ENCODE results near the gene MFRP.
"Not testable (repeated sequence)": the region's sequence is repeated elsewhere in the genome, so short reads cannot be mapped to it uniquely, and the experiment has no call there.

MFRP gene

GRCh38 chr11:119346605-119347004 is at the start of gene MFRP:
Gene MFRP (minus strand): TSS chr11:119346705. CDS start chr11:119346513, 192 bp downstream.
- DNase-seq (ENCODE audit: low read depth in 2 of 2) = no peak

- DNase-seq (ENCODE audit: low read depth in 2 of 2) = no peak
Measured at GRCh38 chr11:119391275-119391674, 44.8 kb upstream of the MFRP start.

- no peak for DNase-seq (ENCODE audit: low read depth in 2 of 2)
Measured at GRCh38 chr11:119389611-119390254, 43.2 kb upstream of the MFRP start.

- no peak for DNase-seq (ENCODE audit: low read depth in 2 of 2)
Measured at GRCh38 chr11:119388103-119388502, 41.6 kb upstream of the MFRP start.

- no peak for DNase-seq (ENCODE audit: low read depth in 2 of 2)
Measured at GRCh38 chr11:119384332-119384731, 37.8 kb upstream of the MFRP start.

GRCh38 chr11:119382513-119382912 is 36.0 kb upstream of the MFRP start:
- not testable (repeated sequence) for DNase-seq (ENCODE audit: low read depth in 2 of 2)

GRCh38 chr11:119382101-119382500 is 35.6 kb upstream of the MFRP start:
- no peak for DNase-seq (ENCODE audit: low read depth in 2 of 2)

GRCh38 chr11:119381181-119381988 is 34.9 kb upstream of the MFRP start, which contains the start of gene USP2:
Gene USP2 (minus strand): TSS chr11:119381690. CDS start chr11:119373480, 8,210 bp downstream.
- peak; percentile 92 to 96 for DNase-seq (ENCODE audit: low read depth in 2 of 2)

- no peak for DNase-seq (ENCODE audit: low read depth in 2 of 2)
Measured at GRCh38 chr11:119380827-119381180, 34.3 kb upstream of the MFRP start.

- no peak for DNase-seq (ENCODE audit: low read depth in 2 of 2)
Measured at GRCh38 chr11:119380160-119380826, 33.8 kb upstream of the MFRP start.

GRCh38 chr11:119378851-119379465 is 32.5 kb upstream of the MFRP start:
- DNase-seq (ENCODE audit: low read depth in 2 of 2) = no peak

- no peak for DNase-seq (ENCODE audit: low read depth in 2 of 2)
Measured at GRCh38 chr11:119377961-119378667, 31.6 kb upstream of the MFRP start.

GRCh38 chr11:119377112-119377901 is 30.8 kb upstream of the MFRP start:
- DNase-seq (ENCODE audit: low read depth in 2 of 2) = no peak

- no peak for DNase-seq (ENCODE audit: low read depth in 2 of 2)
Measured at GRCh38 chr11:119376197-119376847, 29.8 kb upstream of the MFRP start.

- DNase-seq (ENCODE audit: low read depth in 2 of 2) = no peak
Measured at GRCh38 chr11:119375337-119376196, 29.1 kb upstream of the MFRP start.

GRCh38 chr11:119374632-119375336 is 28.3 kb upstream of the MFRP start:
- DNase-seq (ENCODE audit: low read depth in 2 of 2) = no peak

GRCh38 chr11:119373921-119374631 is 27.6 kb upstream of the MFRP start:
- DNase-seq (ENCODE audit: low read depth in 2 of 2) = peak in 1 of 2 donors; percentile 34

Data from stimulated activated CD4-positive, alpha-beta T cell treated with anti-CD3 and anti-CD28 coated beads, Interleukin-15, amount 100 ng/mL, for 48 hours (primary cell).